ENCODE measurements around the gene TP53RK.

TP53RK gene

DNA sequence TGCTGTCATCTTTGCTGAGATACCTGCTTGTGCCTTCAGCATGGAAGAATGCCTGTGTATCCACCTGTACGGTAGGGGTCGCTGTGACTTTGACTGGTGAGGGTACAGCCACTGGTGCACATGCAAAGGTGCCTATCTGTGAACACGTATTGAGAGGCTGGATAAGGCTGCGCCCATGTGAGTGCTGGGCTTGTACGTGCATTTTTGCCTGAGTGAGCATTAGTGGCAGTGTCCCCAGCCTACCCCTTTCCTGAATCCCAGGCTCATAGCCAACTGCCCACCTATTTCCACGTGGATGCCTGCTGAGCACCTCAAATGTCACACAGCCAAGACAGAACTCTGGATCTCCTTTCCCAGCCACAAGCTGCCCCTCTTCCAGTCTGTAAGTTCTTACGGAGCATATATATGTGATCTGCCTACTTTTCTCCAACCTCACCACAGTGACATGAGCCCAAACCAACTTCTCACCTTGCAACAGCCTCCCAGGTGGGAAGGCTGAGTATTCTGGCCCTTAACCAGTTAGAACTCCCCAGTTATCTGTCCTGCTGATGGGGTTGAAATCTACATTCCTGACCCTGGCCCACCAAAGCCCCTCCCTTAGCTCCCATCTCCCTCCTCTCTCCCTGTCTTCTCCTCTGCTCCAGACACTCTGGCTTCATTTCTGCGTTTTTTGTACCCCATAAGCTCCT, 19.1 kb upstream of the TP53RK start:
- no peak overlapping the region for H3K4me3 ChIP-seq (ENCODE audit: low read depth, low read length)
- TF ChIP-seq, protein P1, sequence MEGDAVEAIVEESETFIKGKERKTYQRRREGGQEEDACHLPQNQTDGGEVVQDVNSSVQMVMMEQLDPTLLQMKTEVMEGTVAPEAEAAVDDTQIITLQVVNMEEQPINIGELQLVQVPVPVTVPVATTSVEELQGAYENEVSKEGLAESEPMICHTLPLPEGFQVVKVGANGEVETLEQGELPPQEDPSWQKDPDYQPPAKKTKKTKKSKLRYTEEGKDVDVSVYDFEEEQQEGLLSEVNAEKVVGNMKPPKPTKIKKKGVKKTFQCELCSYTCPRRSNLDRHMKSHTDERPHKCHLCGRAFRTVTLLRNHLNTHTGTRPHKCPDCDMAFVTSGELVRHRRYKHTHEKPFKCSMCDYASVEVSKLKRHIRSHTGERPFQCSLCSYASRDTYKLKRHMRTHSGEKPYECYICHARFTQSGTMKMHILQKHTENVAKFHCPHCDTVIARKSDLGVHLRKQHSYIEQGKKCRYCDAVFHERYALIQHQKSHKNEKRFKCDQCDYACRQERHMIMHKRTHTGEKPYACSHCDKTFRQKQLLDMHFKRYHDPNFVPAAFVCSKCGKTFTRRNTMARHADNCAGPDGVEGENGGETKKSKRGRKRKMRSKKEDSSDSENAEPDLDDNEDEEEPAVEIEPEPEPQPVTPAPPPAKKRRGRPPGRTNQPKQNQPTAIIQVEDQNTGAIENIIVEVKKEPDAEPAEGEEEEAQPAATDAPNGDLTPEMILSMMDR (IDR thresholded peaks at IDR 0.05; ENCODE audit: borderline replicate concordance, insufficient read depth, low read depth, low read length): 0 out of 2 replicates have a peak, but pooled peaks have one; percentile 10

GRCh38 chr20:46706242-46706641, 17.0 kb upstream of the TP53RK start:
- TF ChIP-seq, protein P1 (IDR thresholded peaks at IDR 0.05; ENCODE audit: borderline replicate concordance, insufficient read depth, low read depth, low read length): no peak

GRCh38 chr20:46705378-46705729, 16.1 kb upstream of the TP53RK start:
- no peak overlapping the region for H3K4me3 ChIP-seq (ENCODE audit: low read depth, low read length)
- TF ChIP-seq, protein P1 (IDR thresholded peaks at IDR 0.05; ENCODE audit: borderline replicate concordance, insufficient read depth, low read depth, low read length): no peak

More at GRCh38 chr20:46706242-46706641, 17.0 kb upstream of the TP53RK start:
- H3K4me3 ChIP-seq (ENCODE audit: low read depth, low read length): no peak overlapping the region

DNA sequence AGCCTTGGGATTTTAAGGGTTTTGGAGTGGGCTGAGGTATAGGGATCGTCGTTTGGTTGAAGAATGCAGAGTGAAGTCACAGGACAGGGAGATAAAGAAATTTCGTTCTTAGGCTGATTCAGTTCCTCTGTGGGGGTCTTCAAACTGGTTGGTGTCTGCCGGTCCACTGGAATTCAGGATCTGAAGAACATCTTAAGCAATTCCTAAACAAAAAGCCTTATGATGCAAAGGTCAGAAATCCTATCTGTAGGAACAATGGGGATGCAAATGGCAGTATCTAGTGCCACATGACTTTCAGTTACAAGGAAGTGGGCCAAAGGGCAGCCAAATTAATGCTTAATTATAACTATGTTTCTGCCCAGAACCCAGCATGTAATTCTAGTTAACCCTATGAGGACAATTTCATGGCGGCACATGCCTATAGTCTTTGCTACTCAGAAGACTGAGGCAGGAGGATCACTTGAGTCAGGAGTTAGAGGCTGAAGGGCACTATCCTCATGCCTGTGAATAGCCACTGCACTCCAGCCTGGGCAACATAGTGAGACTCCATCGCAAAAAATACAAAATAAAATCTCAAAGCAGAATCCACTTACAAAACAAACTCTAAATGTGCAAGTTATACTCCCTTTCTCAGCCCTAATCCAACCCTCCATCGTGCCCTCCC, 15.6 kb upstream of the TP53RK start:
- no peak overlapping the region for H3K4me3 ChIP-seq (ENCODE audit: low read depth, low read length)
- TF ChIP-seq, protein P1 (IDR thresholded peaks at IDR 0.05; ENCODE audit: borderline replicate concordance, insufficient read depth, low read depth, low read length): no peak

DNA sequence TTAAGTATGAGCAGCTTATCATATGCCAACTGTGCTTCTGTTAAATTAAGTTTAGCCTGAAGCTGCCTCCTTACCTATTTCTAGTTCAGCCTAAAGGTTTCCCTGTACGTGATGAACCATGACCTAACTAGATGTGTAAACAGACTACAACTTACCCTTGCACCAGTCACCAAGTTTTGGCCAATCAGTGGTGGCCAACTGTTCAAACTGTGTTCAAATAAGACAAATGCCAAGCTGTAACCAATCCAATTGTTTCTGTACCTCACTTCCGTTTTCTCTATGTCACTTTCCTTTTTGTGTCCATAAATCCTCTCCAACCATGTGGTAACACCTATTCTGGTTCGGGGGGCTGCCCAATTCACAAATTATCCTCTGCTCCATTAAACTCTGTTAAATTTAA, 14.2 kb upstream of the TP53RK start:
- TF ChIP-seq, protein P1 (IDR thresholded peaks at IDR 0.05; ENCODE audit: borderline replicate concordance, insufficient read depth, low read depth, low read length): no peak
- H3K4me3 ChIP-seq (ENCODE audit: low read depth, low read length): no peak overlapping the region

GRCh38 chr20:46702447-46703203, 13.4 kb upstream of the TP53RK start:
- TF ChIP-seq, protein P1 (IDR thresholded peaks at IDR 0.05; ENCODE audit: borderline replicate concordance, insufficient read depth, low read depth, low read length): no peak
- no peak overlapping the region for H3K4me3 ChIP-seq (ENCODE audit: low read depth, low read length)
